HuH-7.5 (cell line): Measurements from ENCODE around the gene DPP7.
"Not testable (repeated sequence)": the region's sequence is repeated elsewhere in the genome, so short reads cannot be mapped to it uniquely, and the experiment has no call there.

Experiments
- DNase-seq: peaks from one replicate; pipeline ENCODE4 v3.0.0; 2011; ENCODE audit warnings: low spot score

The DPP7 gene

DNA sequence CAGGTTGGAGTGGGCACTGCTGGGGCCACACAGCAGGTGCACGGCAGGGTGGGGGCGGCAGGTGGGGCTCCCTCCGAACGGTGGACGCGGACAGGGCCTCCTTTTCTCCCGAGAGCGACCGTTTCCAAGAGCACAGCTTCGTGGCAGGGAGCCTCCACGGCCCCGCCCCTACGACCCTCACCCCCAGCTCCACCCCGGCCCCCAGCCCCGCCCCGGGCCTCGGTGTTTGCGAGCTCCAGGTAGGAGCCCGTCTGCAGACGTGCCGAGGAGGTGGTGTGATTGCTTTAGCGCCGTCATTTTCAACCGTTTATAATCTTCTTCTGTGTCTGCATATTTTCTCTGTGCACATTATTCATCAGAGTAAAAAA lies 33.2 kb upstream of the DPP7 start:
- no peak for DNase-seq

DNA sequence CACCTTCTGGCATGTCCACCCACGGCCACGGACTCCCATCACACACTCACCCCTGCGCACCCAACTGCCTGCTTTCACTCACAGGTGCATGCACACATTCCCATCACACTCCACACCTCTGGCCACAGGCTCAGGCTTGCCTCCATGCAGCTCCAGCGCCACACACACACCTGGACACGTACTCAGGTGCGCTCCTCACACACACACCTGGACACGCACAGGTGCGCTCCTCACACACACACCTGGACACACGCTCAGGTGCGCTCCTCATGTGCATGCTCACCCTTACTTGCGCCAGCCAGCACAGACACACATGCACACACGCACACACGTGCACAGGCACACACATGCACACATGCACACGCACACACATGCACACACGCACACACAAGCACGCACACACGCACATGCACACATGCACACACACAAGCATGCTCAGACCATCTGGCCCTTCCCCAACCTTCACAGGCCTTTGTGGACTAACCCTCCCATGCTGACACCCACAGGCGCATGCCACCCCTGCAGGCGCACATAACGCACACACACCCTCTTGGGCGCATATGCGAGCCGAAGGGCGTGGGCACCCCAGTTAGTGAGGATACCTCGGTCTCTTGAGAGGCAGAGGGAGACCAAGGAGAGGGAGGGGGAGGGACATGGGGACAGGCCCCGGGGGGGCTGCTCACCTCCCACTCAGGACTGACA lies 32.7 kb upstream of the DPP7 start:
- DNase-seq, result no peak

GRCh38 chr9:137146527-137146918 lies 32.0 kb upstream of the DPP7 start:
- no peak for DNase-seq

- no peak for DNase-seq
Measured at GRCh38 chr9:137145731-137146526, 31.4 kb upstream of the DPP7 start.

- no peak for DNase-seq
Measured at GRCh38 chr9:137143459-137143858, 28.9 kb upstream of the DPP7 start.

DNA sequence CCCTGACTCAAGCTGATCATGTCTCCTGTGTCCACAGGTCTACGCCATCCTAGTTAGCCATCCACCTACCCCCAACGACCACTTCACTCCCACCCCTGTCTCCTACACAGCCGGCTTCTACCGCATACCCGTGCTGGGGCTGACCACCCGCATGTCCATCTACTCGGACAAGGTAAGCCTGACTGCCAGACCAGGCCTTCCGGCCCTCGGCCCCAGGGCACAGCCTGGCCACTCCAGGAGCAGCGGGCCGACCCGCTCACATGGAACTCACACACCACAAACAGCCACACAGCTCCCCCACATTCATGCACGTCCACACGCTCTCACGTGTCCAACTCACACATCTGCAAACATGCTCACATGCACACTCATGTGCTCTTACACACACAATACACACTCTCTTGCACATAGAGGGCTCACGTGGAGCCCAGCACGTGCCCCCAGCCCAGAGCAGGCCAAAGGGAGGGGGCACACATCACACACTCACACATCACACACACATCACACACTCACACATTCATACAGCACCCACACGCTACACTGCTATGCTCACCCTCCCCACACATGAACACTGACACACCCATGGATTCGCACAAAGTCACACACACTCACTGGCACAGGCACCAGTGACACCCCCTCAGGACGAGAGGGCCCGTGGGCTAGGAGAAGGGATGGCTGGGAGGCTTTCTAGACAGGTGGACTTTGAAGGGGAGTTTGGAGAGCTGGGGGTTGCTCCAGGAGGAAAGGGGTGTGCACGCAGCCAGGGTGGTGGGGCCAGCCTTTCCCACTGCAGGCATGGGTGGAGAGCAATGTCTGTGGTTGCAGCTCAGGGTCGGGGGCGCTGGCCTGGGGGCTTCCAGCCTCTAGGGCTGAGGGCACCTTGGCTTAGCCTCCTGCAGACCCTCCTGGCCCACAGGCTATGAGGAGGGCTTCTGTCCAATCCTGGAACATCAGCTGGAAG lies 27.7 kb upstream of the DPP7 start:
- DNase-seq, result no peak

GRCh38 chr9:137141050-137141810 lies 26.7 kb upstream of the DPP7 start:
- no peak for DNase-seq

DNA sequence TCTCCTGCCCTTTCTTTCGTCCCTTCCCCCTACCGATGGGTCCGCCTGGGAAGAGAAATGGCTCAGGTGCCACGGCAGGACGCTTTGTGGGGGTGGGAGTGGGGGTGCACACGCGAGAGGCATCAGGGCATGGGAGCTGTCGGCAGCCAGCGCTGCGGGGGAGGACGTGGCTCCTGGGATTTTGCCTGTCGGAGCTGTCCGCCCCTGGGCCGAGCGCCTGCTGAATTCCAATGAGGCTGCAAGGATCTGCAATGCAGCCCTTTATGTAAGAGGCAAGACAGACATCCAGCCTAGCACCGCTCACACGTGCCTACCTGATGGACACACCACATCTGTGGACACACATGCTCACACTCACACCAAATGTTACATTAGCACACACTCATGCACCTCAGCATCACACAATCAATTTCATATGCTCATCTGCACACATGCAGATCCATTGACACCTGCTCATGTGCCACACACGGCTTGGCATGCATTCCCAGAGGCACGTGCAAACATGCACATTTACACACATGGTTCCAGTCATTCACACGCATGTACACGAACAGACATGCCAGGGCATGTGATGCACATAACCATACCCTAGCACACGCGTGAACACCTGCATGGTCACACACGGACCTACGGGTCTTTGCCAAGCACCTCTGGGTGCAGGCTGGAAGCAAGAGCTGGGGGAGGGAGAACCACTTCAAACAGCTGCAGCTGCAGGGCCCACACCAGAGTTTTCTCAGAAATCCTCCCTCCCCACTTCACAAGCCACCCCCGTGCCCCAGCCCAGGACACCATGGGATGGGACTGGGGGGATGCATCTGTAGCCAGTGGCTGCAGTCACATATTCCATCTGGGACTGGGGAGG lies 25.8 kb upstream of the DPP7 start:
- no peak for DNase-seq

DNA sequence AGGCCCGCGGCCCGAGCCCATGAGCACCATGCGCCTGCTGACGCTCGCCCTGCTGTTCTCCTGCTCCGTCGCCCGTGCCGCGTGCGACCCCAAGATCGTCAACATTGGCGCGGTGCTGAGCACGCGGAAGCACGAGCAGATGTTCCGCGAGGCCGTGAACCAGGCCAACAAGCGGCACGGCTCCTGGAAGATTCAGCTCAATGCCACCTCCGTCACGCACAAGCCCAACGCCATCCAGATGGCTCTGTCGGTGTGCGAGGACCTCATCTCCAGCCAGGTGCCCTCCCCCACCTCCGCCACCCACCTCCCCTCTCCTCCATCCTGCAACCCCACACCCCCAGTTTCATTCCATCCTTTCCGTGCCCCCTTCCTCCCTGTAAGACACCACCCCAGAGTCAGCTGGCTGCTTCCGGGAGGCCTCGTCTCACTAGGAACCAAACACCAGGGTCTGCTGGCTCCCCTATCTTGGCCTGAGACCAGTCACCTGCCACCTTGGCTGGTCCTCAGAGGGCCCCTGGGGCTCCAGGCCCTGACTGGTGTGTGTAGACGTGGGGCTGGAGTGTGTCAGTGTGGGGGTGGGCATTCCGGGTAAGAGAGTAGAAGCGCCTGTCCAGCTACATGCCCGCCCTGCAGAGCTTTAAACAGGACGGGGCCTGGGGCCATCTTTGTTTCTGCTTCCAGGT lies 25.1 kb upstream of the DPP7 start:
- DNase-seq, result no peak

DNA sequence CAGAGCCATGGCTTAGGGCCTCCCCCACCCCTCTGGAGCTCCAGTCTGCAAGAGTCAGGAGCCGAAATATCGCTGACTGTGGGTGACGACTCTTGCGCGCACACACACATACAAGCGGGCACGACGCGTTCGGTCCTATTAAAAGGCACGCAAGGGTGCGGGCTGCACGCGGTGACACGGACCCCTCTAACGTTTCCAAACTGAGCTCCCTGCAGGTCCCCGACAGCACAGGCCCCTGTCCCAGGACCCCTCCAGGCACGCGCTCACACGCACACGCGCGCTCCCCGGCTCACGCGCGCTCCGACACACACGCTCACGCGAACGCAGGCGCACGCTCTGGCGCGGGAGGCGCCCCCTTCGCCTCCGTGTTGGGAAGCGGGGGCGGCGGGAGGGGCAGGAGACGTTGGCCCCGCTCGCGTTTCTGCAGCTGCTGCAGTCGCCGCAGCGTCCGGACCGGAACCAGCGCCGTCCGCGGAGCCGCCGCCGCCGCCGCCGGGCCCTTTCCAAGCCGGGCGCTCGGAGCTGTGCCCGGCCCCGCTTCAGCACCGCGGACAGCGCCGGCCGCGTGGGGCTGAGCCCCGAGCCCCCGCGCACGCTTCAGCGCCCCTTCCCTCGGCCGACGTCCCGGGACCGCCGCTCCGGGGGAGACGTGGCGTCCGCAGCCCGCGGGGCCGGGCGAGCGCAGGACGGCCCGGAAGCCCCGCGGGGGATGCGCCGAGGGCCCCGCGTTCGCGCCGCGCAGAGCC lies 24.4 kb upstream of the DPP7 start, which contains the start of gene GRIN1:
Gene GRIN1, plus strand, starts transcription at position 433 of the 746 bp plus-strand sequence. CDS start 333 bp downstream, outside the sequence.
- no peak for DNase-seq

GRCh38 chr9:137138058-137138721 lies 23.7 kb upstream of the DPP7 start:
- DNase-seq, result no peak

DNA sequence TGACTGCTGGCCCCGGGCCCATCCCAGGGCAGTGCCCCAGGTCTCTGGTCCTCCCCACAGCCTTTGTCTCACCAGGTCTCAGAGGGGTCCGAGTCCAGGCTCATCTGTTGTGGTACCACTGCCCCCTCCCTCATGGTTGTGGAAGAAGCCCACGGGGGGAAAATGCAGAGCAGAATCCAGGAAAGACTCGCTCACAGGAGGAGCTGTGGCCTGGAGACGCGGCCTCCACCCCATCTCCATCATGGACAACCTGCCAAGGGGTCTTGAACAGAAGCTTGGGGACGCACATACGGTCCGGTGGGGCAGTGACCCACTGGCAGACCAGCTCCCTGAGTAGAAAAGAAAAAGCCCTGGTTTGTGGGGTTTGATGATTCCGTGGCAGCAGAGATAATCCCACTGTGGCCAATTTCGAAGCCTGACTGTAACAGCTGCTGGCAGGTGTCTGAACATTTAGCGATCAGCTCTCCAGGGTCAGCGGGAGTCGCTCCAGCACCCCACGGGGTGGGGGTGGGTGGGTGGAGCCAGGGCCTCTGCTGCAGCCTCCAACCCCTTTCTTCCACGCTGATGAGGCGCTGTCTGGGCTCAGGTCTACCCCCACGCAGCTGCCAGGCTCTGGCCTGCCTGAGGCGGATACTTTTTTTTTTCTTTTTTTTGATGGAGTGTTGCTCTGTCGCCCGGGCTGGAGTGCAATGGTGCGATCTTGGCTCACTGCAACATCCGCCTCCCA lies 22.5 kb upstream of the DPP7 start:
- DNase-seq, result no peak

- no peak for DNase-seq
Measured at GRCh38 chr9:137136261-137136880, 21.8 kb upstream of the DPP7 start.

DNA sequence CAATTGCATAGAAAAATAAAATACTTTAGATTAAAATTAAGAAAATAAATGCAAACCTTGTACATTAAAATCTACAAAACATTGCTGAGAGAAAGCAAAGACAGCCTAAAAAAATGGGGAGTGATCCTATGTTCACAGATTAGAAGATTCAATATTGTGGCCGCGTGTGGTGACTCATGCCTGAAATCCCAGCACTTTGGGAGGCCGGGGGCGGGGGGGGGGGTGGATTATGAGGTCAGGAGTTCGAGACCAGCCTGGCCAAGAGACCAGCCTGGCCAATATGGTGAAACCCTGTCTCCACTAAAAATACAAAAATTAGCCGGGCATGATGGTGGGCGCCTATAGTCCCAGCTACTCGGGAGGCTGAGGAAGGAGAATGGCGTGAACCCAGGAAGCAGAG lies 20.6 kb upstream of the DPP7 start:
- not testable (repeated sequence) for DNase-seq

GRCh38 chr9:137134191-137134590 lies 19.7 kb upstream of the DPP7 start:
- no peak for DNase-seq

DNA sequence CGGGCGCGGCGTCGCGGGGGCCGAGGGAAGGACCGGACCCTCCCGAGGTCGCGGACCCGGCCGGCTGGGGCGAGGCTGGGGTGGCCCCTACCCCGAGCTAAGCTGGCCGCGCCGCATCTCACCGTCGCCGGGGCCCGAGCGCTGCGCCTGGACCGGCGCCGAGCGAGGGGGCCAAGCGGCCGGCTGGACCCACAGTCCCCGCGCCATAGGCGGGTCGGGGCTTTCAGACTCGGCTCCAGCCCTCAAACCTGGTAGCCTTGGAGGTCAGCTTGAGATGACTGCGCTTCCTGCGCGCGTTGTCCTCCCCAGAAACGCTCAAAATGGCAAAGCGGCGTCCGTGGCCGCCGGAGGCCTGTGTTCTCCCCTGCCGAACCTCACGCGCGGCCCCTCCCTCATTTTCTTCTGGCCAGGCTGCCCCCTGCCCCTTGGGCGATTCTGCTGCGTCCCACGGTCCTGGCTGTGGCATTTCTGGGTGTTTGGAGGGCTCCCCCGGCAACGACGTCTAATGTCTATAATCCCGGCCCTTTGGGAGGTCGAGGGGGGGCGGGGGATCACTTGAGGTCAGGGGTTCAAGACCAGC lies 15.7 kb upstream of the DPP7 start:
- DNase-seq, result no peak

GRCh38 chr9:137129456-137130175 lies 15.1 kb upstream of the DPP7 start:
- peak; percentile 97 for DNase-seq
